ENCODE results near the gene GOLM1. TPM values are rescaled to one million over a fixed set of nuclear protein-coding genes. Genes with fewer than 3 reads are reported as not detected.

GOLM1 gene
- total RNA-seq, 3 donors from 2014 or later: 17.1 to 45.6 (median 41.0) TPM

GRCh38 chr9:86039991-86040860 lies 59.1 kb downstream of the GOLM1 start:
- intact Hi-C loops (cut with DNase I; ENCODE audit: low total_unique reads): no loop called here
- no peaks in the 10 kb centered on the region for H3K27me3 ChIP-seq
- H3K27ac ChIP-seq: no peak overlapping the region
- H3K4me3 ChIP-seq: no peak overlapping the region
- DNase-seq (ENCODE audit: low spot score in 2 of 2): no peak
- no peaks in the 10 kb centered on the region for H3K4me1 ChIP-seq
- no peaks in the 10 kb centered on the region for H3K36me3 ChIP-seq
- H3K9me3 ChIP-seq: no peaks in the 10 kb centered on the region
- TF ChIP-seq POLR2AphosphoS5 (IDR thresholded peaks at IDR 0.05) (no peak), CTCF (IDR thresholded peaks at IDR 0.05) (no peak), POLR2A (IDR thresholded peaks at IDR 0.05) (no peak)

GRCh38 chr9:86036555-86036954 lies 62.8 kb downstream of the GOLM1 start:
- DNase-seq (ENCODE audit: low spot score in 2 of 2): no peak
- no peaks in the 10 kb centered on the region for H3K27me3 ChIP-seq
- H3K4me3 ChIP-seq: no peak overlapping the region
- H3K4me1 ChIP-seq: no peaks in the 10 kb centered on the region
- no peaks in the 10 kb centered on the region for H3K9me3 ChIP-seq
- TF ChIP-seq CTCF (IDR thresholded peaks at IDR 0.05): no peak
- TF ChIP-seq POLR2A (IDR thresholded peaks at IDR 0.05): no peak
- no peak for TF ChIP-seq POLR2AphosphoS5 (IDR thresholded peaks at IDR 0.05)
- H3K27ac ChIP-seq: no peak overlapping the region
- H3K36me3 ChIP-seq: peaks cover 4% of the 10 kb centered on the region
- intact Hi-C loops (cut with DNase I; ENCODE audit: low total_unique reads): no loop called here

- no peak overlapping the region for H3K4me3 ChIP-seq
- H3K27me3 ChIP-seq: no peaks in the 10 kb centered on the region
- peaks cover 4% of the 10 kb centered on the region for H3K36me3 ChIP-seq
- intact Hi-C loops (cut with DNase I; ENCODE audit: low total_unique reads): no loop called here
- TF ChIP-seq POLR2A (IDR thresholded peaks at IDR 0.05) (no peak), CTCF (IDR thresholded peaks at IDR 0.05) (no peak), POLR2AphosphoS5 (IDR thresholded peaks at IDR 0.05) (no peak)
- H3K27ac ChIP-seq: no peak overlapping the region
- no peak for DNase-seq (ENCODE audit: low spot score in 2 of 2)
- no peaks in the 10 kb centered on the region for H3K9me3 ChIP-seq
- no peaks in the 10 kb centered on the region for H3K4me1 ChIP-seq
Measured at GRCh38 chr9:86035827-86036440, 63.4 kb downstream of the GOLM1 start.

GRCh38 chr9:86034863-86035734 lies 64.3 kb downstream of the GOLM1 start:
- peaks cover 4% of the 10 kb centered on the region for H3K36me3 ChIP-seq
- H3K27me3 ChIP-seq: no peaks in the 10 kb centered on the region
- H3K27ac ChIP-seq: no peak overlapping the region
- no peak for DNase-seq (ENCODE audit: low spot score in 2 of 2)
- H3K9me3 ChIP-seq: no peaks in the 10 kb centered on the region
- no peaks in the 10 kb centered on the region for H3K4me1 ChIP-seq
- no peak for TF ChIP-seq CTCF (IDR thresholded peaks at IDR 0.05)
- no peak for TF ChIP-seq POLR2AphosphoS5 (IDR thresholded peaks at IDR 0.05)
- TF ChIP-seq POLR2A (IDR thresholded peaks at IDR 0.05): no peak
- no peak overlapping the region for H3K4me3 ChIP-seq
- intact Hi-C loops (cut with DNase I; ENCODE audit: low total_unique reads): no loop called here
